Inflammatory macrophage treated with lipopolysaccharide for 1 hour (primary cell): ENCODE measurements around the gene ZEB2.
A peak's percentile ranks its signal among the peaks of the same experiment; 100 is the strongest.
"Not testable (repeated sequence)": the region's sequence is repeated elsewhere in the genome, so short reads cannot be mapped to it uniquely, and the experiment has no call there.

ENCODE experiments used
- DNase-seq, 2 donors: peaks; one replicate each; pipeline ENCODE4 v3.0.0-alpha.2; 2020 to 2022

The ZEB2 gene

GRCh38 chr2:144377914-144378313 is 142.0 kb downstream of the ZEB2 start:
- DNase-seq, result peak; percentile 71 to 78

- no peak for DNase-seq
Observed at GRCh38 chr2:144376926-144377325, 143.0 kb downstream of the ZEB2 start.

- peak; percentile 54 to 75 for DNase-seq
Observed at GRCh38 chr2:144376460-144376859, 143.5 kb downstream of the ZEB2 start.

- peak; percentile 49 to 54 for DNase-seq
Observed at GRCh38 chr2:144374163-144374661, 145.7 kb downstream of the ZEB2 start.

GRCh38 chr2:144372410-144373080 is 147.4 kb downstream of the ZEB2 start:
- DNase-seq, result peak in 1 of 2 donors; percentile 49

GRCh38 chr2:144370937-144371584 is 148.9 kb downstream of the ZEB2 start:
- no peak for DNase-seq

GRCh38 chr2:144369416-144369815 is 150.5 kb downstream of the ZEB2 start:
- DNase-seq, result no peak

GRCh38 chr2:144366825-144367429 is 153.0 kb downstream of the ZEB2 start:
- DNase-seq, result no peak

GRCh38 chr2:144364944-144365738 is 154.8 kb downstream of the ZEB2 start:
- DNase-seq, result peak; percentile 61 to 73

GRCh38 chr2:144364247-144364646 is 155.7 kb downstream of the ZEB2 start:
- not testable (repeated sequence) for DNase-seq

- DNase-seq, result no peak
Observed at GRCh38 chr2:144362401-144362800, 157.5 kb downstream of the ZEB2 start.

- DNase-seq, result no peak
Observed at GRCh38 chr2:144361742-144362141, 158.2 kb downstream of the ZEB2 start.

- DNase-seq, result no peak
Observed at GRCh38 chr2:144359684-144360083, 160.2 kb downstream of the ZEB2 start.

GRCh38 chr2:144358979-144359541 is 160.9 kb downstream of the ZEB2 start:
- DNase-seq, result peak; percentile 77 to 87

- peak in 1 of 2 donors; percentile 51 for DNase-seq
Observed at GRCh38 chr2:144358374-144358964, 161.4 kb downstream of the ZEB2 start.

- DNase-seq, result peak; percentile 73 to 96
Observed at GRCh38 chr2:144357623-144358373, 162.1 kb downstream of the ZEB2 start.

GRCh38 chr2:144356402-144356801 is 163.5 kb downstream of the ZEB2 start:
- DNase-seq, result peak; percentile 90 to 98

GRCh38 chr2:144354953-144355352 is 165.0 kb downstream of the ZEB2 start:
- DNase-seq, result no peak

- no peak for DNase-seq
Observed at GRCh38 chr2:144351687-144352086, 168.2 kb downstream of the ZEB2 start.

- DNase-seq, result no peak
Observed at GRCh38 chr2:144350151-144350802, 169.6 kb downstream of the ZEB2 start.

GRCh38 chr2:144349674-144350073 is 170.2 kb downstream of the ZEB2 start:
- DNase-seq, result no peak
